Measurements from ENCODE around the gene HMX1.
A peak's percentile ranks its signal among the peaks of the same experiment; 100 is the strongest.

Gene HMX1

GRCh38 chr4:8892556-8893226 is 21.1 kb upstream of the HMX1 start:
- H3K4me3 ChIP-seq (ENCODE audit: low read depth, low read length), result no peak overlapping the region
- DNase-seq (ENCODE audit: low read depth), result no peak
- TF ChIP-seq CTCF (IDR thresholded peaks at IDR 0.05; ENCODE audit: low read depth, low read length) (no peak), POLR2A (IDR thresholded peaks at IDR 0.05; ENCODE audit: extremely low read depth, insufficient read length) (no peak), MYC (IDR thresholded peaks at IDR 0.05; ENCODE audit: low read depth, low read length) (no peak), MAX (IDR thresholded peaks at IDR 0.05; ENCODE audit: low read depth, low read length) (no peak)

- DNase-seq (ENCODE audit: low read depth), result no peak
- TF ChIP-seq CTCF (IDR thresholded peaks at IDR 0.05; ENCODE audit: low read depth, low read length), result no peak
- no peak for TF ChIP-seq POLR2A (IDR thresholded peaks at IDR 0.05; ENCODE audit: extremely low read depth, insufficient read length)
- TF ChIP-seq MYC (IDR thresholded peaks at IDR 0.05; ENCODE audit: low read depth, low read length), result no peak
- TF ChIP-seq MAX (IDR thresholded peaks at IDR 0.05; ENCODE audit: low read depth, low read length), result no peak
- no peak overlapping the region for H3K4me3 ChIP-seq (ENCODE audit: low read depth, low read length)
Measured at GRCh38 chr4:8891646-8892555, 20.3 kb upstream of the HMX1 start.

GRCh38 chr4:8891255-8891645 is 19.6 kb upstream of the HMX1 start:
- no peak for DNase-seq (ENCODE audit: low read depth)

GRCh38 chr4:8888856-8889255 is 17.2 kb upstream of the HMX1 start:
- no peak overlapping the region for H3K4me3 ChIP-seq (ENCODE audit: low read depth, low read length)
- TF ChIP-seq MAX (IDR thresholded peaks at IDR 0.05; ENCODE audit: low read depth, low read length) (no peak), MYC (IDR thresholded peaks at IDR 0.05; ENCODE audit: low read depth, low read length) (no peak), CTCF (IDR thresholded peaks at IDR 0.05; ENCODE audit: low read depth, low read length) (no peak), POLR2A (IDR thresholded peaks at IDR 0.05; ENCODE audit: extremely low read depth, insufficient read length) (no peak)
- no peak for DNase-seq (ENCODE audit: low read depth)

More at GRCh38 chr4:8891255-8891645, 19.6 kb upstream of the HMX1 start:
- H3K4me3 ChIP-seq (ENCODE audit: low read depth, low read length), result no peak overlapping the region
- TF ChIP-seq MYC (IDR thresholded peaks at IDR 0.05; ENCODE audit: low read depth, low read length) (no peak), MAX (IDR thresholded peaks at IDR 0.05; ENCODE audit: low read depth, low read length) (no peak), CTCF (IDR thresholded peaks at IDR 0.05; ENCODE audit: low read depth, low read length) (no peak), POLR2A (IDR thresholded peaks at IDR 0.05; ENCODE audit: extremely low read depth, insufficient read length) (no peak)

GRCh38 chr4:8886612-8887406 is 15.2 kb upstream of the HMX1 start:
- TF ChIP-seq POLR2A (IDR thresholded peaks at IDR 0.05; ENCODE audit: extremely low read depth, insufficient read length) (no peak), CTCF (IDR thresholded peaks at IDR 0.05; ENCODE audit: low read depth, low read length) (peak; percentile 85), MAX (IDR thresholded peaks at IDR 0.05; ENCODE audit: low read depth, low read length) (no peak), MYC (IDR thresholded peaks at IDR 0.05; ENCODE audit: low read depth, low read length) (no peak)
- no peak overlapping the region for H3K4me3 ChIP-seq (ENCODE audit: low read depth, low read length)
- DNase-seq (ENCODE audit: low read depth), result peak; percentile 41

Data from NB4 (cell line).